GM18499 (cell line): ENCODE data around the gene ZNF112.

Experiments used
- ATAC-seq: cut with Tn5 transposase; IDR thresholded peaks from one replicate; pipeline ENCODE4 v1.9.1; 2021; ENCODE audit warnings: moderate number of reproducible peaks; ENCODE audit not compliant: insufficient read depth, unreplicated experiment

ZNF112 gene

DNA sequence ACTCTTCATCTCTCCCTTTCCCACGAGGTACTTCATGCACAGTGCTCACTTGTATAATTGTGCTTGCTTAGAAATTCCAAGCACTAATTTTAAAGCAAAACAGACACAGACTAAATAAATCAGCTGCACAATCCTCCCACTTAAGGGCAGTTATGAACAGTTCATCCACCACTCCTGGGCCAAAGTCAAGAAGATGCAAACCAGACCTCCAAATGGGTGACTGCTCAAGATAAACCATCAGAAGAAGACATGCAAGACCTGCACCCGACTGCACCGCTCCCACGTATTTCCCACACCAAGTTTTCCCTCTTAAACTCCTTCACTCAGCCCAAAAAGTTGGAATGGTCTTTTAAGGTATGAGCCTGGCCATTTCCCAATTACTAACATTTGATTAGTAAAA, 71.5 kb downstream of the ZNF112 start:
- ATAC-seq, result no peak

DNA sequence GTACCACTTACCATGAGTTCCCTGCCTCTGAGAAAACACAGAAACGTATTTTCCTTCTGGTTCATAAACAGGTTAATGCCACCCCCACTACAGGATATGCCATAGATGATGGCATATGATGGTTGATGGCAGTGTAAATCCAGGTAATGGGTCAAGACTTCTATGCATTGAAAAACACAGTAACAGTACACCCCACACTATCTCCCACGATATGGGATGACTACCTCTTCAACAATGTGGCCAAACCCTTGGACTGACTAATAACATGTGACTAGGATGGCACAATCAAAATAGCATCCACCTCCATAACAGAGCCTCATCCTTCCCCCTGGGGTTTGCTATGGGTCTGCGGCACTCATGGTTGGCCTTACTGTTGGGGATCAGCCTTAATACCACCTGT, 73.6 kb downstream of the ZNF112 start:
- ATAC-seq, result no peak

DNA sequence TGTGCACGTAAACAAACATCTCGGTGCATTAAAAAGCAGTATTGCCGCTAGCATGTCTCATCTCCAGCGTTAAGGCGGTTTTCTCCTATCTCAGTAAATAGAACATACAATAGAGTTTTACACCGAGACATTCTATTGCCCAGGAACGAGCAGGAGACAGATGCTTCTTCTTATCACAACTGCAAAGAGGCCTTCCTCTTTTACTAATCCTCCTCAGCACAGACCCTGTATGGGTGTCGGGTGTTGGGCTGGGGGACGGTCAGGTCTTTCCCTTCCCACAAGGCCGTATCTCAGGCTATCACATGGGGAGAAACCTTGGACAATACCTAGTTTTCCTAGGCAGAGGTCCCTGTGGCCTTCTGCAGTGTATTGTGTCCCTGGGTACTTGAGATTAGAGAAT, 75.6 kb downstream of the ZNF112 start:
- ATAC-seq, result no peak

DNA sequence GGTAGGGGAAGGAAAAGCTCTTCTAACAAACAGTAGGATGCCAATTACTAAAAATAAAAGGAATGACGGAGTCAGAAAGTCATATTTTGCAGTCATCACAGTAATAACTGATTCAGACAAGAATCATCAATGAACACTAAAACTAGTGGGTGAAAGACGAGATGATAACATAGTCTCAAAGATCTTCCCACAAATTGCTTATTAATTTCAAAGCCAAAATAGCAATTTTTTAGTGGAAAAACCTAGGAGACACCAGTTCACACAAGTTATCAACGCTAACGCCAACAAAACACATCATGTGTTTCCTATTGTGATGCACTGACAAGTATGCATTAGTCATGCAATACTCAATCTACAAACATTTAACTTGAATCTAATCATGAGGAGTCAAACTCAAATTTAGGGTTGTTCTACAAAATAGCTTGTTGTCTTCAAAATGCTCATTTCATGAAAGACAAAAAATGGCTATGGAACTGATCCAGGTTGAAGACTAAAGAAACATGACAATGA, 78.2 kb downstream of the ZNF112 start:
- ATAC-seq, result no peak

DNA sequence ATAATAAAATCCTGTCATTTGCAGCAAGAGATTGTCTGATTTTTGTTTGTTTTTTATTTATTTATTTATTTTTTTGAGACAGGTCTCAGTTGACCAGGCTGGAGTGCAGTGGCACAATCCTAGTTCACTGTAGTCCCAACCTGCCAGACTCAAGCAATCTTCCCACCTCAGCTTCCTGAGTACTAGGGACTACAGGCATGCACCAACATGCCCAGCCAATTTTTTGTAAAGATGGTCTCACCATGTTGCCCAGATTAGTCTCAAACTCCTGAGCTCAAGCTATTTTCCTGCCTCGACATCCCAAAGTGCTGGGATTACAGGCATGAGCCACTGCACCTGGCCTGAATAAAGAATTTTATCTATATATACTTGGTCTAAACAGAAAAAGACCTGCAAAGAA, 79.1 kb downstream of the ZNF112 start:
- no peak for ATAC-seq
